Measurements from ENCODE around the gene ZC3H10. TPM values are rescaled to one million over a fixed set of nuclear protein-coding genes. Genes with fewer than 3 reads are reported as not detected.

ZC3H10 gene
- total and polyA plus RNA-seq, 2 of the 13 experiments (the other 11 are each of a cell fraction or from before 2014, with no cell fraction given), result 0.70 to 2.3 TPM

- TF ChIP-seq DR1 (CRISPR knock-in tag; IDR thresholded peaks at IDR 0.05) (no peak), HMGXB3 (CRISPR knock-in tag; IDR thresholded peaks at IDR 0.05; ENCODE audit: borderline replicate concordance) (peak; percentile 43; the same call in 1 of the 2 replicates), ZNF280B (CRISPR knock-in tag; IDR thresholded peaks at IDR 0.05; ENCODE audit: borderline replicate concordance) (no peak), ZNF414 (CRISPR knock-in tag; IDR thresholded peaks at IDR 0.05) (peak; percentile 56), RXRA (CRISPR knock-in tag; IDR thresholded peaks at IDR 0.05) (peak; percentile 95), MXD3 (CRISPR knock-in tag; IDR thresholded peaks at IDR 0.05) (no peak), ZNF20 (CRISPR knock-in tag; IDR thresholded peaks at IDR 0.05) (no peak), SMAD3 (CRISPR knock-in tag; IDR thresholded peaks at IDR 0.05) (peak; percentile 46; the same call in 1 of the 2 replicates), PHF5A (CRISPR knock-in tag; IDR thresholded peaks at IDR 0.05; ENCODE audit: low read depth, unreplicated experiment) (no peak), BHLHE40 (IDR thresholded peaks at IDR 0.05; ENCODE audit: low read length) (no peak), PRDM4 (CRISPR knock-in tag; IDR thresholded peaks at IDR 0.05; ENCODE audit: borderline replicate concordance) (no peak), HNF4A (CRISPR knock-in tag; IDR thresholded peaks at IDR 0.05) (peak; percentile 87), FOXA1 (IDR thresholded peaks at IDR 0.05) (no peak), FOXA1 (CRISPR knock-in tag; IDR thresholded peaks at IDR 0.05) (peak; percentile 78), CREB3 (CRISPR knock-in tag; IDR thresholded peaks at IDR 0.05) (no peak), ZNF597 (CRISPR knock-in tag; IDR thresholded peaks at IDR 0.05) (no peak), ZNF468 (CRISPR knock-in tag; IDR thresholded peaks at IDR 0.05) (no peak), WIZ (CRISPR knock-in tag; IDR thresholded peaks at IDR 0.05) (peak; percentile 76; the same call in 1 of the 2 replicates)
Measured at GRCh38 chr12:56080556-56081138, 37.4 kb upstream of the ZC3H10 start (continued).

Data from HepG2 (cell line).